ENCODE measurements around the gene ALPL.
A peak's percentile ranks its signal among the peaks of the same experiment; 100 is the strongest.

The ALPL gene

DNA sequence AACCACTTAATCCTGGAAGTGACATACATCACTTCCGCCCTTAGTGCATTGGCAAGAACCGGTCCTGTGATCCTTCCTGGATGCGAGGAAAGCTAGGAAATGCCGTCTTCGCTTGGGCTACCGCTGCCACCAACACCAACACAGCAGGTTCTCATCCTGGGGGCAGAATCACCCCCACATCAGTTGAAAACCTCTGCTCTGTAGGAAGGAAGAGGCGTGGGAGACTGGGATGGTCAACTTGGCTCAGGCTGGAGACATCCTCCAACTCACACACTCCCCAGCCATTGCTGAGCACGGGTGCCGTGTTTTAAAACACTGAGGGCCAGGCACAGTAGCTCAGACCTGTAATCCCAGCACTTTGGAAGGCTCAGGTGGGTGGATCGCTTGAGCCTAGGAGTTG lies 74.9 kb downstream of the ALPL start:
- DNase-seq = no peak

DNA sequence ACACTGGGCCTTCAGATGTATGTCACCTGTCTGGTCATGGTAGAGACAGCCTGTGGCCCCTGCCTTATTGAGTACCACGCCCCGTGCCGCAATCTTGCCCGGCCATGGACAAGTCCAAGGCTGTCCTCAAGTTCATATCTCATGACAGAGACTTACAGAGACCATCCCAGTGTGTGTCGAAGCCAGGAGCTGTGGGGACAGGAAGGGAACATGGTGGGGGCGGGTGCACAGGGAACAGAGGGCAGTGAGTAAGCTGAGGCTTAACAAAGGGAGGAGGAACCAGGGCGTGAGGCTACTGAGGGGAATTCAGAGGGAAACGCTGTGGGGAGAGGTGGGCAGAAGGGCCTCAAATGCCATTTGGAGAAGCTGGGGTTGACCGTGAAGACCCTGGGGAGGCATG lies 75.8 kb downstream of the ALPL start:
- DNase-seq = no peak

- no peak for DNase-seq
These were observed 77.0 kb downstream of the ALPL start for GRCh38 chr1:21586222-21586621.

DNA sequence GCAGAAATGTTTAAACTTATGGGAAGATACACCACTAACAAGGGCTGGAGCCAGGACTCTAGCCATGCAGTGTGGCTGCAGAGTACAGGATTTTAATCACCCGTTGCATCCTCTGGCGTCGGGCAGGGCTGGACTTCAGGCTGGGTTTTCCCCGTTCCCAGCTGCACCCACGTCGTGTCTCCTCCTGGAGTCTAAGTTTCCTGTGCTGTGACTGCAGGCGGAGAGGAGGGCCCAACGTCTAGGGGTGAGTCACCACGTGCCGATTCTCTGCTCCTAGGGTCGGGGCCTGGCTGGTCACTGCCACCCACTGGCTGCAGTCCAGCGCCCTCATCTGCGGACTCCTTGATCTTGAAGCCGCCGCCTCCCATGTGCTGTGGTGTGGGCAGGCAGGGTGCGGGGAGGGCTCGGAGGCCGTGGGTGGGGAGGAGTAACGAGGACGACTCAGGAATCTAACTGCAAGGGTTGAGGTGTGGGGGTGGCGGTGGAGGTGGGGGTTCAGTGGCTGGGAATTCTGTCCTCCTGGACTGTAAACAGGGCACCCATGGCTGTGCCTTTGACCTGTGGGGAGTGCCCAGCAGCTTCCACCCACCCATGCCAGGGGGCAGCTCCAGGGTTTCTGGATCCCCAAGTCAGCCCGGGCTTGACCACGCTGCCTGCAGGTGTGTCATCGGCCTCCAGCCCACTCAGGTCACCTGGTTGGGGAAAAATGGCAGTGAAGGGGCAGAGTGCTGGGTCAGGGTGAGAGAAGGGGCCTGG lies 77.8 kb downstream of the ALPL start:
- DNase-seq = peak; percentile 97

GRCh38 chr1:21587602-21587953 lies 78.4 kb downstream of the ALPL start:
- no peak for DNase-seq

- no peak for DNase-seq
These were observed 80.4 kb downstream of the ALPL start for GRCh38 chr1:21589618-21590017.

- no peak for DNase-seq
These were observed 81.1 kb downstream of the ALPL start for GRCh38 chr1:21590126-21590880.

- DNase-seq = no peak
These were observed 81.7 kb downstream of the ALPL start for GRCh38 chr1:21590934-21591333.

DNA sequence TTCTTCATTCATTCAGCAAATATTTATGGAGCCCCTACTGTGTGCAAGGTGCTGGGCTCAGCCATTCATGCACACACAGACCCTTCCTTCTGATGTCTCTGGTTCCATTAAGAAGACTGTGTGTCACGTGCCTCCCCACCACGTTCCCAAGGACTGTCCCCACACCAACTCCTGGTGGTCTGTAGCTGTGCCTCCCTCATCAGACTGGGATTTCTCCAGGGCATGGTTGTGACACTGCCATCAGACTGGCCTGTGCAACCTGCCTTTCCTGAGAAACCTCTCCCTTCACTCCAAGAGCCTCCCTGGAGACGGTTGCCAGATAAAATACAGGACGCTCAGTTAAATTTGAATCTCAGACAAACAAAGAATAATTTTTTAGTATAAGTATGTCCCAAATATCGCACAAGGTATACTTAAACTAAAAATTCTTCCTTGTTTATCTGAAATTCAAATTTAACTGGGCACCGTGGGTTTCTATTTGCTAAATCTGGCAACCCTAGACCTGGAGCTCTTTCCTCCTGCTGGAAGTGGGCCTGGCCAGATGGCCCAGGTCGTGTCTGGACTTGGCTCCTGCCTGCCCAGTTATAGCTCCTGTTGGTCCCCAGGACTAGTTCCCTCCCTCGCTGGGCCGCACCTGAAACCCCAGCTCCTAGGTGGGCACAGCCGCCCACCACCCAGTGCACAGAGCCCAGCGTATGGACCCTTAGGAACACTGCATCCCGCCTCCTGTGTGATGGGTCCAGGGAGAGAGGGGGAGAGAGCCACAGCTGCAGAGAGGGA lies 83.1 kb downstream of the ALPL start:
- DNase-seq = no peak

DNA sequence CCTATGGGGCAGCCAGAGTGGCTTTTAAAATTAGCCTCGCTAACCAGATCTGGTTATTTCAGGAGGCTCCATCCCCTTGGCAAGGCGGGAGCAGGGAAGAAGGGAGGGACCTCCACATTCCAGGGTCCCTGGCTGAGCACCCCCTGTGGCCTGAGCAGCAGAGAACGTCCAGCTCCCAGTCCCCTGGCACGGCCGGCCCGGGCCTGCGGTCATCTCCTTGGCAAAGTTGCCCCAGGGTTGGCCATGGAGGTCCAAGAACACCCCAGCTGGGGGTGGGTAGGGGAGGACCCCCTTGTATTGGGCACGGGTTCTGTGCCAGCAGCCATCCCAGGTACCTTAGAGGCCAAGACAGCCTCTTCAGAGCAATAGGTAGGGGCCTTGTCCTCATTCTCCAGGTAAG lies 84.0 kb downstream of the ALPL start:
- DNase-seq = no peak

GRCh38 chr1:21594501-21594900 lies 85.3 kb downstream of the ALPL start:
- DNase-seq = peak; percentile 48

DNA sequence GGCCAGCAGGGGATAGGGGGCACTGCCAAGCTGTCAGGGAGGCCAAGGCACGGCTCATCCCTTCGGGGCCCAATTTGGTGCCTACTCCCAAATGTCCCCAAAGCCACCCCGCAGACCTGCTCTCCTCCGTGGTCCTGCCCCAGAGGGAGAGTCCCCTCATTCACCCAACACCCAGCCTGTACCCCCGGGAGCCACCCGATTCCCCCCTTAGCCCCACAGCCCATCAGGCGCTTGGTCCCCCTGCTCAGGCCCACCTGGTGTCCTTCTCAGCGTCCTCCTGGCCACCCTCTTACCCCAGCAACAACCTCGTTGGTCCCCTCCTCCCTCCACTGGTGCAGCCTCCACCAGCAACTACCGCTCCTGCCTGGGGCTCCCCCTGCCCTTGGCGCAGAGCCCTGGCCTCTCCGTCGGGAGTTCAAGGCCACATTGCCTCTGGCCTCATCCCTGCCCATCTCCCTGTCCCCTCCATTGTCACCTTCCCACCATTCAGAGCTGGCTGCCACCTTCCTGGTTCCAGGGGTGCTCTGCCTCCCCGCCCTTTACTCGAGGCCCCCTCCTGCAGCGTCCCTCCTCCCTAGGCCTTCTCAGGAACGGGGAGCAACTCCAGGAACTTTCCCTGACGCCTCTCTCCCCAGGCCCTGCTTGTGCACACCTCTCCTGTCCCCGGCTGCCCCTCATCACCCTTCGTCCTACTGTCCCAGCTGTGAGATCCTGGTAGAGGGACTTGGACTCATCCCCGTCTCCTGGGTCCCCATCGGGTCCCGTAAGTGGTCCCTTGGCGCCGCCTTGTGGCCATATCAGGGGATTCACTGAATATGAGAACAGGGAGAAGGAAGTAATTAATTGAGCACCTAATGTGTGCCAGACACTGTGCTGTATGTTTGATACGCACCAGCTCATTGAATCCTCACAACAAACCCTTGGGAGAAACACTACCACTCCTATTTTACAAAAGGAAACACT lies 86.0 kb downstream of the ALPL start:
- peak; percentile 68 for DNase-seq

GRCh38 chr1:21596174-21596573 lies 87.0 kb downstream of the ALPL start:
- DNase-seq = no peak

GRCh38 chr1:21596628-21597027 lies 87.4 kb downstream of the ALPL start:
- DNase-seq = no peak

DNA sequence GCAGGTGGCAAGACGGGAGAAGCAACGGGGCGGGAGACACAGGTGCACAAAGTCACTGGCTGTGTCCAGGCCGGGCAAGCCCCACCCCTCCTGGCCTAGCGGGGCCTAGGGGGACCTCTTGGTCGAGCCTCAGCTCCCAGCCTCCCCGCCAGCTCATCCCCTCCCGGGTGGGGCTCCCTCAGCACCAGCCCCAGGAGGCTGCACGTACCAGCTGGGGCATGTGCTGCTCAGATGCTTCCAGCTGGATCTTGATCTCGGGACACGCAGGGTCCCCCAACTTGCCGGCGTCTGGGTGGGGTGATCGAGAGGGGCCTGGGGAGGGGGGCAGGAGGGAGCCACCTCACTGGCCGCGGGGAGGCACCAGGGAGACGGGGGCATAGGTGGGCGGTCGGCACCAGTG lies 88.5 kb downstream of the ALPL start:
- no peak for DNase-seq

- no peak for DNase-seq
These were observed 89.2 kb downstream of the ALPL start for GRCh38 chr1:21598417-21598816.

- DNase-seq = no peak
These were observed 89.7 kb downstream of the ALPL start for GRCh38 chr1:21598904-21599303.

GRCh38 chr1:21599402-21599801 lies 90.2 kb downstream of the ALPL start:
- DNase-seq = no peak

DNA sequence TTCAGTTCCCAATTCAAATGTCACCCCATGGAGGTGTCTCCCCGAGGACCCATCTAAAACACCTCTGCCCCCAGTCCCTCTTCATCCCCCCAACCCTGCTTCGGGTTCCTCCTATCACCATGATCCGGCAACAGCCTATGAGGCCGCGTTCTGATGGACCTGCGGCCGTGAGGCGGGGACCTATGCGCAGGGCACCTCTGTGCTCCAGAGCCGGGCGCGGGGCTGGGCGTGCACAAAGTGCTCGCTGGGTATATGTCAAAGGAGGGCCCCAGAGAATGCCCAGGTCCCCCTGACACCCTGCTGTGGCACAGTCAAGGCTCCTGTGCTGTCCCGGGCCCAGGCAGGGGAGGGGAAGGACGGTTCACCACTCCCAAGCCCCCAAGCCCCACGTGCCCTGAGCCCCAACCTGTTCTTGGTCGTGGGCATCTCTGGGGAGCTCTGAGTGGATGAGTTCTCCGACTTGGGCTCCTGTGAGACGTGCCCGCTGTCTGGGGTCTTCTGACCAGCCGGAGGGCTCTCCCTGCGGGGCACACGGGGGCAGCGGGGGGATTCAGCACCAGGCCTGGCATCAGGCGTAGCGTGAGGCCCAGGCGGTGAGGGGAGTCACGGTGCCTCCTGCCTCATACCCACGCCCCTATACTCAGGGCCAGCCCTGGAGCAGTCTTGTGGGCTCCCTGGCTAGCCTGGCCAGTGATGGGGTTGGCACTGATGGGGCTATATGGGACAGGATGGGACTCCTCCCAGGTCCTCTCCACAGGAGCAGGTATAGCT lies 92.2 kb downstream of the ALPL start:
- no peak for DNase-seq

DNA sequence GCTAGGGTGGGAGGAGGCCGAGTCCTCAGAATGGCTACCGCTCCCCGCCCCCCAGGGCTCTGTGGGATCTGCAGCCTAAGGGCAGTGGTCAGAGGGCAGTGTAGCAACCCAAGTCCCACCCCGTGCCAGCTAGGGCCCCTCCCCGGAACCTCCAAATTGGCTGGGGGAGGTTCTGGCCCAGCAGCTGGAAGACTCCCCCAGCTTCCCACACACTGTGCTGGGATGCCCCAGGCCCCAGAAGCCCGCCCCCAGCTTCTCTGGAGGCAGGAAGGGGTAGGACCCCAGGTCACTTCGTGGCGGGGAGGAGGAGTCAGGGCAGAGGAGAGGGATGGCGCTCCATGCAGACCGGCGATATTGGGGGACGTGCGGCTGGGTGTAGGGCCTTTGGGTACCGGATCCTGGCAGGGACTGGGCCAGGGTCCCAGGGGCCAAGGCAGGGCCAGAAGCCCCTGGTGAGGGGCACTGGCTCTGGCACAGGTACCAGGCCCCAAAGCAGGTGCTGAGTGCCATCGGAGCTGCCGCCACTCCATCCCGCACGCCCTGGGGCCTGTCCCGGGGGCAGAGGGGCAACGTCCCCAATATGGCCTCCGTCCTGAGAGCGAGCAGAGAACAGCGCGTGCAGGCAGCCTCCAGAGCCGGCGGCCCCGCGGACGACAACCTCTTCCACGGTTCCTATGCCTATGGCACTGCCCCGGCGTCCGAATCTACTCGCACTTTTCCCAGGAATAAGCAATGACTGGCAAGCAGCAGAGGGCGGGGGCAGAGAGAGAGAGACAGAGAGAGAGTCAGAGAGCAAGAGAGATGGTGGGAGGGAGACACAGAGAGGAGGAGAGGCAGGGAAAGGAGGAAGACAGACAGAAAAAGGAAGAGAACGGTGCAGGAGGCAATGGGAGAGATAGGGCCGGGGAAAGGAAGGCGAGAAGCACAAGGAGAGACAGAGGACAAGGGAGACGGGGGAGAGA lies 94.2 kb downstream of the ALPL start:
- no peak for DNase-seq

Measured in EL (cell line).